Osteoblast (primary cell): ENCODE results near the gene ABCA13. TPM values are rescaled to one million over a fixed set of nuclear protein-coding genes. Genes with fewer than 3 reads are reported as not detected.

Experiments used
- DNase-seq: peaks from one replicate; pipeline ENCODE4 v3.0.0; 2011; ENCODE audit warnings: low spot score, mixed read lengths; ENCODE audit not compliant: insufficient read length; ENCODE audit errors: missing footprints
- H2AFZ ChIP-seq: 2 replicates; pipeline ENCODE4 v1.6.0; 2011; ENCODE audit warnings: mild to moderate bottlenecking, low read length
- H3K27ac ChIP-seq: 2 replicates; pipeline ENCODE4 v1.5.1; 2011; ENCODE audit warnings: mild to moderate bottlenecking, low read depth, low read length, moderate library complexity
- H3K27me3 ChIP-seq: 2 replicates; pipeline ENCODE4 v1.6.0; 2012; ENCODE audit warnings: mild to moderate bottlenecking, control low read depth, inconsistent platforms, low read length, moderate library complexity; ENCODE audit not compliant: insufficient read depth
- H3K36me3 ChIP-seq: 2 replicates; pipeline ENCODE4 v1.5.1; 2011; ENCODE audit warnings: mild to moderate bottlenecking, low read length, control low read depth, moderate library complexity; ENCODE audit not compliant: insufficient read depth
- H3K4me1 ChIP-seq: 2 replicates; pipeline ENCODE4 v1.5.1; 2011; ENCODE audit warnings: mild to moderate bottlenecking, low read length, control low read depth, moderate library complexity; ENCODE audit not compliant: insufficient read depth
- H3K4me2 ChIP-seq: 2 replicates; pipeline ENCODE4 v1.6.0; 2011; ENCODE audit warnings: mild to moderate bottlenecking, low read length; ENCODE audit not compliant: insufficient read depth
- H3K4me3 ChIP-seq: fragments of 200-600 bp; sonication (generic); 3 replicates; pipeline ENCODE4 v1.5.1; 2012; ENCODE audit warnings: mild to moderate bottlenecking, low read length, inconsistent platforms; ENCODE audit not compliant: insufficient read depth
- H3K79me2 ChIP-seq: 2 replicates; pipeline ENCODE4 v1.6.0; 2012; ENCODE audit warnings: mild to moderate bottlenecking, low read length, control low read depth, inconsistent platforms; ENCODE audit not compliant: insufficient read depth
- H3K9me3 ChIP-seq: 2 replicates; pipeline ENCODE4 v1.5.1; 2011; ENCODE audit warnings: low read depth, low read length, control low read depth
- H4K20me1 ChIP-seq: 2 replicates; pipeline ENCODE4 v1.6.0; 2012; ENCODE audit warnings: mild to moderate bottlenecking, low read length, control low read depth; ENCODE audit not compliant: insufficient read depth
- total RNA-seq: library from RNA; depleted of rRNA; stranded (reverse); fragments of >200 nt; gene quantifications from 2 replicates; pipeline ENCODE4 v1.2.3, GENCODE V29; 2012
- TF ChIP-seq, protein P1 (sequence below): IDR thresholded peaks from 2 replicates; pipeline ENCODE4 v1.5.1; 2011; ENCODE audit warnings: mild to moderate bottlenecking, low read depth, low read length, moderate library complexity; ENCODE audit errors: extremely low read depth

The ABCA13 gene
- total RNA-seq, 1 donor = 3.6 TPM

DNA sequence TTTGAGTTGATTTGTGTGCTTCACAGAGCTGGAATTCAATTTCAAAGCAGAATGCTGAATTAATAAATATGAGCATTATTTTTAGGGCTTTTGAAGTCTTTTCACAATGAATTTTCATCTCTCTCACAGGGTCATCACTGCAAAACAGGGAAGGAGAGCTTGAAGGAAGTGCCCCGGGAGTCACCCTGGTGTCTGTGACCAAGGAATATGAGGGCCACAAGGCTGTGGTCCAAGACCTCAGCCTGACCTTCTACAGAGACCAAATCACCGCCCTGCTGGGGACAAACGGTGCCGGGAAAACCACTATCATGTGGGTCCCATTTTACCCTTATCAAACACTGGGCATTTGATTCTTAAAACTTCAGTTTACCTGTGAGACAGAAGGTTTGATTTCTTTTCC, 217.7 kb downstream of the ABCA13 start:
- Histone ChIP-seq H3K4me2 (no peak overlapping the region), H3K4me3 (no peak overlapping the region), H3K27ac (no peak overlapping the region), H4K20me1 (no peaks in the 10 kb centered on the region), H3K36me3 (no peaks in the 10 kb centered on the region), H3K27me3 (no peaks in the 10 kb centered on the region), H3K9me3 (no peaks in the 10 kb centered on the region), H2AFZ (no peak overlapping the region), H3K4me1 (no peaks in the 10 kb centered on the region), H3K79me2 (no peaks in the 10 kb centered on the region)
- DNase-seq = no peak
- TF ChIP-seq, protein P1, sequence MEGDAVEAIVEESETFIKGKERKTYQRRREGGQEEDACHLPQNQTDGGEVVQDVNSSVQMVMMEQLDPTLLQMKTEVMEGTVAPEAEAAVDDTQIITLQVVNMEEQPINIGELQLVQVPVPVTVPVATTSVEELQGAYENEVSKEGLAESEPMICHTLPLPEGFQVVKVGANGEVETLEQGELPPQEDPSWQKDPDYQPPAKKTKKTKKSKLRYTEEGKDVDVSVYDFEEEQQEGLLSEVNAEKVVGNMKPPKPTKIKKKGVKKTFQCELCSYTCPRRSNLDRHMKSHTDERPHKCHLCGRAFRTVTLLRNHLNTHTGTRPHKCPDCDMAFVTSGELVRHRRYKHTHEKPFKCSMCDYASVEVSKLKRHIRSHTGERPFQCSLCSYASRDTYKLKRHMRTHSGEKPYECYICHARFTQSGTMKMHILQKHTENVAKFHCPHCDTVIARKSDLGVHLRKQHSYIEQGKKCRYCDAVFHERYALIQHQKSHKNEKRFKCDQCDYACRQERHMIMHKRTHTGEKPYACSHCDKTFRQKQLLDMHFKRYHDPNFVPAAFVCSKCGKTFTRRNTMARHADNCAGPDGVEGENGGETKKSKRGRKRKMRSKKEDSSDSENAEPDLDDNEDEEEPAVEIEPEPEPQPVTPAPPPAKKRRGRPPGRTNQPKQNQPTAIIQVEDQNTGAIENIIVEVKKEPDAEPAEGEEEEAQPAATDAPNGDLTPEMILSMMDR = no peak

DNA sequence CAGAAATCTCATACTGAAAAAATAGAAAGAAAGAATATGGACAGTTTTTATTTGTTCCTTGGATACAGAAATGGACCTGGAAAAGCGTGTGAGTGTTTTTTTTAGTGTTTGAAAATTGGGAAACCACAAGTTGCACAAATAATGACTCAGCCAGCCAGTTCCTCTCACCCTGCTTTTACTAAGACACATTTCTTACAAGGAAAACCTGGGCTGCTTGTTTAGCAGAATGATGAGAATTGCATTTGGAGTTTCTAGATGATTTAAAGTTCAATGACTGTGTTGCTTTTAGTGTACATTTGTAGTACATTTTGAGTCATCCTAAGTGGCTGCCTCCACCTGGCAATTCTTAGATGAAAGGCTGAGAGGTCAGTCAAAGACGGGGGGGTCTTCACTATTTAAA, 218.7 kb downstream of the ABCA13 start:
- Histone ChIP-seq H2AFZ (no peak overlapping the region), H3K9me3 (no peaks in the 10 kb centered on the region), H4K20me1 (no peaks in the 10 kb centered on the region), H3K36me3 (no peaks in the 10 kb centered on the region), H3K27ac (no peak overlapping the region), H3K27me3 (no peaks in the 10 kb centered on the region), H3K79me2 (no peaks in the 10 kb centered on the region), H3K4me1 (no peaks in the 10 kb centered on the region), H3K4me3 (no peak overlapping the region), H3K4me2 (no peak overlapping the region)
- TF ChIP-seq, protein P1 = no peak
- peak; percentile 31 for DNase-seq

DNA sequence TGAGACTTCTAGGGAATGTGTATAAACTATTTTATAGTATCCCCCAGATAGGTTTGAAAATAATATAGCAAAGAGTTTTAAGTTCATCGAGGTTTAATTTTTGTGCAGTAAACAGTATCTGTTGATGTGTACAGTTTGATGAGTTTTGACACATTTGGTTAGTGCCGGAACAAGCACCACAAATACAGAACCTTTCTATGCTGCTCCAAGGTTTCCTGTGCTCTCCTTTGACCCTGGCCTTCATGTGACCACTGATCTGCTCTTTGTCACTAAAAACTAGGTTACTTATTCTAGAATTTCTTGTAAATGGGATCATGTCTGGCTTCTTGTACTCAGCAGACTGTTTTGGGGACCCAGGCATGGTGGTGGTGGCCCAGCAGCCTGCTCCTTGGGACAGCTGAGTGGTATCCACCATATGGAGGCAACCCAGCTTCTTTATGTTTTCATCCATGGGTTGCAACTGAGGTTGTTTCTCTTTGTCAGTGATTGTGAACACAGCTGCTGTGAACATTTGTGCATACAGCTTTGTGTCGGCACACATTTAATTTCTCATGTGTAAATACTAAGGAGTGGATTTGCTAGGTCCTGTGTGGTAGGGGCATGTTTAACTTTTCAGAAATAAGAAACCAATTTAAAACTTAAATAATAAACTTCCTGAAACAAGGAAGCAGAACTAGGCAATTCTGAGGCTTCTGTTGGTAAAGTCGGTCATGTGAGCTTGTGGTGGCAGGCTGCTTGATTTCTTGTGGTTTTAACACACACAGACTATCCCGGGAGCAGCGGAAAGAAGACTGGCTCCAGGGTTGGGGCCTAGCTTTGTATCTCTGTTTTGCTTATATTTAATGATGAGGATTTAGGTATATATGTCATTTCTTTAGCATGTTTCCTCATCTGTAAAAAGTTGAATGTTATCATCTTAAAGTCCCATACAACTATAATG, 219.4 kb downstream of the ABCA13 start:
- Histone ChIP-seq H2AFZ (no peak overlapping the region), H3K9me3 (no peaks in the 10 kb centered on the region), H3K4me2 (no peak overlapping the region)

DNA sequence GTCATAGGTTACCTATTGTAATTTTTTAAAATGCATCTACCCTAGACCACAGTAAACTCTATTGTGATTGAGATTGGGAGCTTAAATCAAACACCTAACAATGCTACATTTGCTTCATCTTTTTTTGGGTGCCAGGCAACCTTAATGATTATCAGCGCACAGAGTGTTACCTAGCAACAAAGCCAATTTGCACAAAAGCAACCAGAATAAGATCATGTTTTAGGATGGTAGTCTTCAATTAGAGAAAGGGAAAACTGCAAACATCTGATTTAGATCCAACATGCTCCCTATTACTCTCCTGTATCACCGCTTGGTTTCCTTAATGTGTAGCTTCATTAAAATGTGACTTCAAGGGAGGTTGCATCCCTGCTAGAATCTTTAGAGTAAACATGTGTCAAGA, 226.9 kb downstream of the ABCA13 start:
- TF ChIP-seq, protein P1 = no peak
- DNase-seq = no peak
- no peaks in the 10 kb centered on the region for H4K20me1 ChIP-seq
- no peaks in the 10 kb centered on the region for H3K27me3 ChIP-seq
- H3K36me3 ChIP-seq = no peaks in the 10 kb centered on the region
- H3K4me2 ChIP-seq = no peak overlapping the region
- H3K4me3 ChIP-seq = no peak overlapping the region
- H3K27ac ChIP-seq = no peak overlapping the region
- H3K79me2 ChIP-seq = no peaks in the 10 kb centered on the region
- no peaks in the 10 kb centered on the region for H3K9me3 ChIP-seq
- H2AFZ ChIP-seq = no peak overlapping the region
- H3K4me1 ChIP-seq = no peaks in the 10 kb centered on the region

More for the DNA sequence above, 219.4 kb downstream of the ABCA13 start:
- H3K4me3 ChIP-seq = no peak overlapping the region
- no peak for DNase-seq
- no peak overlapping the region for H3K27ac ChIP-seq
- H3K36me3 ChIP-seq = no peaks in the 10 kb centered on the region
- no peaks in the 10 kb centered on the region for H3K79me2 ChIP-seq
- no peaks in the 10 kb centered on the region for H3K27me3 ChIP-seq
- no peaks in the 10 kb centered on the region for H3K4me1 ChIP-seq
- no peaks in the 10 kb centered on the region for H4K20me1 ChIP-seq
- TF ChIP-seq, protein P1 = no peak
